Uterus (tissue), 4 donors: ENCODE data around the gene NAV2. TPM values are rescaled to one million over a fixed set of nuclear protein-coding genes. Genes with fewer than 3 reads are reported as not detected.

Experiments used
- DNase-seq, 2 donors: peaks; one replicate each; pipeline ENCODE4 v3.0.0-alpha.2; 2019 to 2020
- H3K27ac ChIP-seq, 2 donors: fragments of 200-600 bp; sonication (generic); 1 replicate in 1 of 2; 2 replicates in 1 of 2; pipeline ENCODE4 v1.5.1; 2016 to 2018
- H3K27me3 ChIP-seq, 2 donors: fragments of 200-600 bp; sonication (generic); one replicate each; pipeline ENCODE4 v1.5.1; 2018 to 2019; ENCODE audit warnings: control low read depth in 1 of 2
- H3K36me3 ChIP-seq, 2 donors: fragments of 200-600 bp; sonication (generic); one replicate each; pipeline ENCODE4 v1.5.1; 2019; ENCODE audit warnings: control low read depth in 1 of 2
- H3K4me1 ChIP-seq, 2 donors: fragments of 200-600 bp; sonication (generic); one replicate each; pipeline ENCODE4 v1.5.1; 2018 to 2019; ENCODE audit warnings: control low read depth in 1 of 2
- H3K4me3 ChIP-seq, 2 donors: fragments of 200-600 bp; sonication (generic); 1 replicate in 1 of 2; 2 replicates in 1 of 2; pipeline ENCODE4 v1.5.1; 2018 to 2019; ENCODE audit warnings: mild to moderate bottlenecking in 1 of 2
- H3K9me3 ChIP-seq, 2 donors: fragments of 200-600 bp; sonication (generic); one replicate each; pipeline ENCODE4 v1.5.1; 2019; ENCODE audit warnings: control low read depth in 1 of 2
- POLR2A ChIP-seq, 2 donors: fragments of 450-650 bp; IDR thresholded peaks; one replicate each; pipeline ENCODE4 v1.6.1; 2016; ENCODE audit warnings: antibody characterized with exemption in 2 of 2, mild to moderate bottlenecking in 1 of 2, moderate library complexity in 1 of 2
- intact Hi-C: fragments of 100-400 bp; cut with DNase I; formaldehyde crosslinking; loops from one replicate; pipeline ENCODE4 v1.15.1; 2023; ENCODE audit warnings: low total_unique reads
- total RNA-seq, 4 donors: library from RNA; depleted of rRNA in 3 of 4; stranded (reverse); fragments of >200 nt in 3 of 4; gene quantifications; one replicate each; pipeline versions ENCODE4 v1.1.0 to v1.2.4, GENCODE V29; 2014 to 2023
- TF ChIP-seq, protein P1 (sequence below), 4 experiments: fragments of 200-600 bp in 2 of 4; fragments of 450-650 bp in 2 of 4; sonication (generic) in 2 of 4; IDR thresholded peaks; one replicate each; pipeline ENCODE4 v1.5.1; 2016 to 2019; ENCODE audit warnings: antibody characterized with exemption in 4 of 4, mild to moderate bottlenecking in 2 of 4, moderate library complexity in 1 of 4
- donor health status: DM: yes; HTN: yes; CAD: no.

The NAV2 gene
- total RNA-seq, 4 donors from 2014 or later: 2.6 to 31.6 (median 5.7) TPM

DNA sequence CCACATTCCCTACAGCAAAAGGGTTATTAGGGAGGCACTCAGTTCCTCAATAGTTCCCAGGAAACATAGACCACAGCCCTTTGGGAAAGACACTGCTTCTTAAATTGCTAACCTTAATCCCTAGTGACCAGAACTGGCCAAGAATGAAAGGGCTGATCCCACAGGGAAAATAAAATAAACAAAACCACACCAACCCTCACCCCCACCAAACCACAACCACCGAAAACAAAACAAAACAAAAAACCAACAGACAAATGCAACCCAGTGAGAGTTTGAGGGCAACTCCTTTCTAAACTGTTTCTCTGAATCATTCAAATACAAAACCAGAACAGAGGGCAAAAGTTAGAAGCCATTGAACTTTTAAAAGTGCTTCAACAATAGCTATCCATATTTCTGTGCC lies 57.2 kb downstream of the NAV2 start:
- no peak for DNase-seq
- Histone ChIP-seq H3K27ac (no peak overlapping the region), H3K4me3 (no peak overlapping the region), H3K27me3 (no peaks in the 10 kb centered on the region), H3K9me3 (no peaks in the 10 kb centered on the region), H3K4me1 (no peaks in the 10 kb centered on the region), H3K36me3 (no peaks in the 10 kb centered on the region)
- intact Hi-C loops: no loop called here
- TF ChIP-seq, protein P1, sequence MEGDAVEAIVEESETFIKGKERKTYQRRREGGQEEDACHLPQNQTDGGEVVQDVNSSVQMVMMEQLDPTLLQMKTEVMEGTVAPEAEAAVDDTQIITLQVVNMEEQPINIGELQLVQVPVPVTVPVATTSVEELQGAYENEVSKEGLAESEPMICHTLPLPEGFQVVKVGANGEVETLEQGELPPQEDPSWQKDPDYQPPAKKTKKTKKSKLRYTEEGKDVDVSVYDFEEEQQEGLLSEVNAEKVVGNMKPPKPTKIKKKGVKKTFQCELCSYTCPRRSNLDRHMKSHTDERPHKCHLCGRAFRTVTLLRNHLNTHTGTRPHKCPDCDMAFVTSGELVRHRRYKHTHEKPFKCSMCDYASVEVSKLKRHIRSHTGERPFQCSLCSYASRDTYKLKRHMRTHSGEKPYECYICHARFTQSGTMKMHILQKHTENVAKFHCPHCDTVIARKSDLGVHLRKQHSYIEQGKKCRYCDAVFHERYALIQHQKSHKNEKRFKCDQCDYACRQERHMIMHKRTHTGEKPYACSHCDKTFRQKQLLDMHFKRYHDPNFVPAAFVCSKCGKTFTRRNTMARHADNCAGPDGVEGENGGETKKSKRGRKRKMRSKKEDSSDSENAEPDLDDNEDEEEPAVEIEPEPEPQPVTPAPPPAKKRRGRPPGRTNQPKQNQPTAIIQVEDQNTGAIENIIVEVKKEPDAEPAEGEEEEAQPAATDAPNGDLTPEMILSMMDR (IDR thresholded peaks at IDR 0.05): no peak
- TF ChIP-seq POLR2A (IDR thresholded peaks at IDR 0.05): no peak

DNA sequence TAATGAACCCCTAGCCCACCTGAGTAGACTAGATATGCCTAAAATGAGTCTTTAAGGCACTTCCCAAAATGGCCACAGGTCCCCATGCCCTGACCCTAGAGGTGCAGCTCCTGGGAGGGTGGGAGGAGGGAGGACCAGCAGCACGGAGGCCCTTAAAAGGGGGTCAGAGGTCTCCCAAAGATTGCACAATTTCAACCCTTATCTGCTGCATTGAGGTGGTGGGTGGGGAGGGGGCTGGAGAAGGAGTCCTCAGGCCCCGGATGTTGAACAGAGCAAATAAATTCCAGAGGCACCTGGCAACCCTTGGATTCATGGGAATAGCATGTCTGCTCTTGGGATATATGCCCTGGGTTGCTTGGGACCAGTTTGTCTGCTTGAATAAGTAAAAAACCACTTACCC lies 57.6 kb downstream of the NAV2 start:
- intact Hi-C loops: no loop called here
- Histone ChIP-seq H3K9me3 (no peaks in the 10 kb centered on the region), H3K27ac (no peak overlapping the region), H3K36me3 (no peaks in the 10 kb centered on the region), H3K27me3 (no peaks in the 10 kb centered on the region), H3K4me3 (no peak overlapping the region), H3K4me1 (no peaks in the 10 kb centered on the region)
- TF ChIP-seq, protein P1 (IDR thresholded peaks at IDR 0.05): no peak
- TF ChIP-seq POLR2A (IDR thresholded peaks at IDR 0.05): no peak
- no peak for DNase-seq

DNA sequence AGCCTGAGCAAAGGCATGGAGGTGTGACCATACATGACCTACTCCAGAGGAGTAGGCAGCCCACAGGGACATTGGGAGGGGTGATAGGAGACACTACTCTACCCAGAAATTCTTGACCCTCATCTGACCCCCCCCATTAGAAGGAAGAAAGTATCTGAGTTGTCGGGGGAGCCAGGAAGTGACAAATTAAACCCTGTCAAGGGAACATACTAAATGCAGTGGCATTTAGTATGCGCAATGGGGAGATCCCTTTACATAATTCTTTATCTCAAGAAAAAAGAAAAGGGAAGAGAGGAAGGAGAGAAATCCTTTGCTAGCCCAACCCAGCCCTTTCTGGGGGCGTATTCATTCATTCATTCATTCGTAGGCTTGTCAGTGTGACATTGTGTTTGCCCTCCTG lies 58.8 kb downstream of the NAV2 start:
- no peak for DNase-seq
- intact Hi-C loops: no loop called here
- no peaks in the 10 kb centered on the region for H3K4me1 ChIP-seq
- no peak for TF ChIP-seq POLR2A (IDR thresholded peaks at IDR 0.05)
- TF ChIP-seq, protein P1 (IDR thresholded peaks at IDR 0.05): no peak
- no peak overlapping the region for H3K27ac ChIP-seq
- H3K27me3 ChIP-seq: no peaks in the 10 kb centered on the region
- no peaks in the 10 kb centered on the region for H3K36me3 ChIP-seq
- H3K4me3 ChIP-seq: no peak overlapping the region
- H3K9me3 ChIP-seq: no peaks in the 10 kb centered on the region

DNA sequence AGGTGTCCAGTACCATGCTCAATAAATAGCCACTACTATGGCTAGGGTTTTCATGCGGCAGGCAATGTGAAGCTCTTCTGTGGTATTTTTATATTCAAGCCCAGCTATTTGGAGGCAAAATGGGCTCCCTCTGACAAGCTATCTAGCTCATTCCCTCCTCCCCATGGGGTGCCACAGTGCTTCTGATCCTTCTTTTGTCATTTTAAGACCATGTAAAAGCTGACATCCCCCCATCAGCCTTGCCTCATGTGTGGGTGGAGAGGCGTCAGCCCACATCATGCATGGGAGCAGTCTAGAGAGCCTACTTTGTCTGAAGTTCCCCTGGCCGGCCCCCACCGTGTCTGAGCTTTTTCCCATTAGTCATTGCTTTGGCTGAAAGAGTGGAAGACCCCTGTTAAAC lies 59.8 kb downstream of the NAV2 start:
- intact Hi-C loops: no loop called here
- no peaks in the 10 kb centered on the region for H3K9me3 ChIP-seq
- no peak for DNase-seq
- H3K27ac ChIP-seq: no peak overlapping the region
- no peaks in the 10 kb centered on the region for H3K27me3 ChIP-seq
- no peaks in the 10 kb centered on the region for H3K4me1 ChIP-seq
- no peaks in the 10 kb centered on the region for H3K36me3 ChIP-seq
- TF ChIP-seq POLR2A (IDR thresholded peaks at IDR 0.05): no peak
- TF ChIP-seq, protein P1 (IDR thresholded peaks at IDR 0.05): no peak
- H3K4me3 ChIP-seq: no peak overlapping the region

DNA sequence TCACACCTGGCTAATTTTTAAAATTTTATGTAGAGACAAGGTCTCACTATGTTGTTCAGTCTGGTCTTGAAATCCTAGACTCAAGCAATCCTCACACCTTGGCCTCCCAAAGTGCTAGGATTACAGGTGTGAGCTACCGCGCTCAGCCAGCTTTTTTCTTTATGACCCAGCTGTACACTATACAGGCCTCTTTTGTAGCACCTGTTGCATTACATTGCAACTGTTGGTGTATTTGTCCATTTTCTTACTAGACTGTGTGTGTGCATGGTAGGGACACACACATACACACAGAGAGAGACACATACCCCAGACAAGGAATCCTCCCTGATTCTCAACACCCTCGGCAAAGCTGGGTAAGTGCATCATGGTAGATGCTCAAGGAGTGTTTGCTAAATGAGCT lies 61.7 kb downstream of the NAV2 start:
- intact Hi-C loops: no loop called here
- H3K27ac ChIP-seq: no peak overlapping the region
- no peaks in the 10 kb centered on the region for H3K4me1 ChIP-seq

More for the DNA sequence above, 61.7 kb downstream of the NAV2 start:
- H3K9me3 ChIP-seq: no peaks in the 10 kb centered on the region
- no peak for TF ChIP-seq POLR2A (IDR thresholded peaks at IDR 0.05)
- TF ChIP-seq, protein P1 (IDR thresholded peaks at IDR 0.05): no peak
- DNase-seq: no peak
- H3K4me3 ChIP-seq: no peak overlapping the region
- no peaks in the 10 kb centered on the region for H3K27me3 ChIP-seq
- H3K36me3 ChIP-seq: no peaks in the 10 kb centered on the region
